T-helper 1 cell treated with Interleukin-12 subunit alpha and Interleukin-12 subunit beta and Interleukin-4 antibody, amounts not matched to agents 30 ng/mL and 1 ng/mL, for 36 hours (primary cell): Measurements from ENCODE around the gene TSHZ2. TPM values are rescaled to one million over a fixed set of nuclear protein-coding genes. Genes with fewer than 3 reads are reported as not detected.

ENCODE experiments used
- intact Hi-C: fragments of 100-400 bp; cut with micrococcal nuclease; formaldehyde crosslinking; loops from one replicate; pipeline ENCODE4 v1.15.1; 2024
- total RNA-seq: library from RNA; stranded (reverse); gene quantifications from 2 replicates; pipeline ENCODE4 v1.2.3, GENCODE V29; 2022

Gene TSHZ2
- 28.4 and 29.4 TPM in 2 replicates for total RNA-seq

GRCh38 chr20:52972190-52972937 is at the start of gene TSHZ2:
Gene TSHZ2, plus strand, starts transcription at chr20:52972358. Its CDS starts 936 bp downstream, at chr20:52973294.
- intact Hi-C loops = loop anchor here (1.0 to 10.0 kb wide), 7 partner anchors 58 to 970 kb away; no protein-coding TSS in a partner anchor

DNA sequence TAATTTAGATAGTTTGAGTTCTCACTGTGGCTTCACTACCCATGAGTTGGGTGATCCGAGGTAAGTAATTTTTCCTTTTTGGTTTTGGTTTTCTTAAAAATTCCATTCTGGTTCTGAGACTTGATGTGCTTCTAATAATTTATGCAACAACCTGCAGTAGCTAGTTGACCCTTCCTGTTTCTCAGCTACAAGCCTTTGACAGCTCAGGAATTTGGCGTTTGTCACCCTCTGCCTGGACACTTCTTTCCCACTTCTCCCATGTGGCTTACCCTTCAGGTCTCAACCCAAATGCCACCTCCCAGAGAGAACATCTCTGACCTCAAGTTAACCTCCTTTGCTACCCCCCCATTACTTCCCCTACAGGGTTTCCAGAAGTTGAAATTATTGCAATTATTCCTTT is 49.7 kb upstream of the TSHZ2 start:
- intact Hi-C loops = no loop called here

DNA sequence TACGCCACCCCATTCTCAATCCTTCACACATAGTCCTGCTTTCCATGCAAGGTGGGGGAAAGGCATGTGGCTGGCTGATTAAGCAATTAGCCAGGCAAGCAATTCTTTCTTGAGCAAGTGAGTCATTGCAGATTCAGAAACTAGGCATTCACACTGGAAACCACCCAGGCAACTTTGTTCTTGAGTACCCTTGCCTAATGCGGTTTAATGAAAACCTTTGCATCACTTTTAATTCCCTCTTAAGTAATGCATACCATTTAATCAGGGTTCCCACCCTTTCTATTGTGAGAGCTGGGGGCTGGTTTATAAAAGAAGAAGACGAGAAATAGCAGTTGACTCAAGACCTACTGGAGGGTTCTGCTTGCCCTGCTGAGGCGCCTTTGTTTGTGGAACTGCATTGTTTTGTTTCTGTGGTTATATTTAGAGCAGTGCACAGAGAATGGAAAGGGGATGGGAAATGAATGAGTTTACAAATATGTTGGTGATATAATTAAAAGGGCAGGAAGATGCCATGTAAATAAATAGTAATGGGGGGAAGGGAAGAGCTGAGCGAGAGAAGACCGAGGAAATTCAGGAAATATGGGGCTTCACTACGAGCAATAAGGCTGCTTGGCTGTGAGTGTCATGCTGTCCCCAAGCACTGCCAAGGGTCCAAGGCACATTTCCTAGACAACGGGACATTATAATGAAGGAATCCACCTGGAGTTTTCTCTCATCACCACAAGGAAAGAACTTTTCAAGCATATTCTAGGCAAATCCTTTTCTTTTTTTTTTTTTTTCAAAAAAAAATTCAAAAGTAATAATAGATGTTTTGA is 48.8 kb upstream of the TSHZ2 start:
- intact Hi-C loops = no loop called here

DNA sequence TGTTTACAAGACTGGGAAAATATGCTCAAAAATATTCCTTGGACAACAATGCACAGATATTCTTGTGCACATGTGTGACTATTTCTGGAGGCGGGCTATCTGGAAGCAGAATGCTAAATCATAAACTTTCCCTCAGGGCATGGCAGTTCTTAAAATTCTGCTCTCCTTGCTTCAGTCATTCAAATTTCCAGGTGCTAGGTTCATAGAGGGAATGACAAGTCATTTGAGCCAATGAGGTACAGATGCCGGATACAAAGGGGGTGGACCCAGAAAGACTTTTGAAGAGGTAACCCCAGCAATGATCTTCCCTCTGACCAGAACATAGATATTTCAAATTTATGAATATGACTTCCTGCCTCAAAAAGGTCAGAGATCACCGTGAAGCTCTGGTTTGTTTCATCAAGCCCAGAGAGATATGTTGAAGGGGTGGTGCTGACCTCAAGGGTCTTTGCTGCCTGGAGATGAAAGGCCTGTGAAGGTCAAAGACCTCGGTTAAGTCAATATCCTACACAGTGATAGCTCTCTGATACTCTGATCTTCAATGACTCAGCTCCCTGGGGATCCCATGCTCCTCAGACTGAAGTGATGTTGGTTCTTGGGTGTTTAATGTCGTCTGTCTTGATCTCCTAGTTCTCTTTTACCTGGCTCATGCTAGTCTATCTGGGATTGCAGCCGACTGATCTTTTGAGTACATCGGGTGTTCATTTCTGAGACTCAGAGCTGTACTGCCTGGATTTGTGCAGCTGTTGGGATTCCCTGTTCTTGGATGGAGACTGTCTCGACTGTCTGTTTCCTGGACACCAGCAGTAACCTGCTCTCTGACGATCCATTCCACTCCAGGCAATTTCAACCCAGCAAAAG is 47.5 kb upstream of the TSHZ2 start:
- intact Hi-C loops = no loop called here

DNA sequence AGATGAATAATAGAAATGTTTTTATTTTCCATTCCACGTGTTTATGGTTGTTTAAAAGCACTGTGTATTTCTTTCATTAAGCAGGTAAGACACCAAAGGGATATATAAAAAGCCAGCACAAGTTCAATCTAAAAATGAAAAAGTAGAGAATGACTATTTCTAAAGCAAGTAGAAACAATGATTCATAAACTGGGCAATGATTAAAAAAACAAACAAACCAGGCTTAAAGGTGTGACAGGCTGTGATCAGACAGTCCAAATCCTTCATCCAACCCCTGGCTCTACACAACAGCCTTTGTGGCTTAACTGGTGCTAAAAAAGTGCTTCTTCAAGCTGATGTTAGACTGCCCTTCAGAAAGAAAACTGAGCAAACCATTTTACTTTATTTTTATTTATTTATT is 45.7 kb upstream of the TSHZ2 start:
- intact Hi-C loops = no loop called here

DNA sequence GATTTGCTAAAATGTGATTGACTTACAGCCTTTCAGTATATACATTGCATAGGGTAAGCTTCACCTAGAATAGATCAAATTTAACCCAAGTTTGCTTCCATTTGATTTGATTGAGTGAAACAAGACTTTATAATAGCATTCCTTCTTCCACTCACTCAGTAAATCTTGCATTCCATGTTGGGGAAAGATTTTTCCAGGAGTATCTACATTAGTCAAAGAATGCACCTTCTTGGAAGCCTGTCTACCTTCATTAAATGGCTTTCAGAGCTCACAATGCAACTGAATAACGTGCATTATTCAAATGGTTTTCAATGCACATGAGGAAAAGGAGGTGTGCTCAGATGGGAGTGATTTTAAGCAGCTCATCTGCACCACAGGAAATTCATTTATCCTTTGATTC is 38.3 kb upstream of the TSHZ2 start:
- intact Hi-C loops = no loop called here

GRCh38 chr20:52936351-52937340 is 35.5 kb upstream of the TSHZ2 start:
- intact Hi-C loops = no loop called here

GRCh38 chr20:52937591-52938100 is 34.5 kb upstream of the TSHZ2 start:
- intact Hi-C loops = no loop called here

GRCh38 chr20:52939141-52939540 is 33.0 kb upstream of the TSHZ2 start:
- intact Hi-C loops = no loop called here

DNA sequence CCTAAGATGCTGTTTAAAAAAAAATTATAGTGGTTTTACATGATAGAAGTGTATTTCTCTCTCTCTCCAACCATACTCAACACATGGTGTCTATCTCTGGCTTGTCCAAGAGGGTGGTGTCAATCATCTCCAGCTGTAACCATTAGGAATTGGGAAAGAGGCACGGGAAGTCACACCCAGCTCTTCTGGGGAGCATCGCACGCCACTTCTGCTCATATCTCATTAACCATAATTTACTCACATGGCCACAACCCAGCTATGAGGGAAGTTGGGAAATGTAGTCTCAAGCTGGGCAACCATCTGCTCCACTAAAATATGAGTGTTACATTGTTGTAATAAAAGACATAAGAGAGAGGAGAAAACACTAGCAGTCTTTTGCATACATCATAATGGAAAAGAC is 30.4 kb upstream of the TSHZ2 start:
- intact Hi-C loops = no loop called here

DNA sequence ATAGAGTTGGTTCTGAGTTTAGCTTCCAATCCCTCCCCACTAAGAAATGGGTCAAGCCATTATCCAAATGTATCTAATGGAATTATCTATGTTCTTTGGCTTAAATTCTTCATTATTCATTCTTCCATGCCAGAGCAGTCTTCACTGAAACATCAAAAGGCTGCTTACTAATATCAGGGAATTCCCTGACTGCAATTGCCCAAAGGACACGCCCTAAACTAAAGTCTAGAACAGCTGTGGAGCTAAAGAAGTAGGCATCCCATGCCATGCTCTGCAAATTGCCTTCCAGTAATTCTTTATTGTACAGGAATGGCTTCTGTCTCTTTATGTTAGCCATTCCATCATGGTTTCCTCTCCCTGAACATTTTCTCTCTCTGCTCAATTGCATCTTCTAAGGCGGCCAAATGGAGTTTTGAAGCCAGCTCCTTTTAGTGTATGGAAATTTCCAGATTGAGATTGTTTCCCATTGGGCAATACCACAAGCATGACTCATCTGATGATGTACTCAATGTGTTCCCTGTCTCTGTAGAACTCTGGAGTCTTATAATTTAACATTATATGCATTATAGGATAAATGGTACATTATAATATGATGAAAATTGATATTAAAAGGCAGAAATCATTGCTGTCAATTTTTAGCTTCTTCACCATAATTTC is 28.8 kb upstream of the TSHZ2 start:
- intact Hi-C loops = no loop called here

DNA sequence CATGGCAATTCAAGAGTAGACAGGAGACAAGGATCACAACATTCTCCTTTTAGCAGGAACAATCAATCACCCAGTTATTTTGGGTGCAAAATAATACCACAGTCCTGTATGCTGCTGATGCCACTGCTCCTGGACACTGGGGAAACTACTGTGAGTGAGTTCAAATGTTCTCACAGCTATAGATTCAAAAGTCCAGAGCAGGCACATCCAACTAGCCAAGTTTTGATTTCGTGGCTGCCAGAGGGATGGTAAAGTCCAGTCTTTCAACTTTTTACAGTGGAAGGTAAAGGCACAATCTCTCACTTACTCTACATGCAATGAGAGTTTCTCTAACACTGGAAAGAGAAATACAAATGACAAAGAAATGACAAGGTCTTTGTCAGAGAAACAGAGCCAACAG is 26.9 kb upstream of the TSHZ2 start:
- intact Hi-C loops = no loop called here

DNA sequence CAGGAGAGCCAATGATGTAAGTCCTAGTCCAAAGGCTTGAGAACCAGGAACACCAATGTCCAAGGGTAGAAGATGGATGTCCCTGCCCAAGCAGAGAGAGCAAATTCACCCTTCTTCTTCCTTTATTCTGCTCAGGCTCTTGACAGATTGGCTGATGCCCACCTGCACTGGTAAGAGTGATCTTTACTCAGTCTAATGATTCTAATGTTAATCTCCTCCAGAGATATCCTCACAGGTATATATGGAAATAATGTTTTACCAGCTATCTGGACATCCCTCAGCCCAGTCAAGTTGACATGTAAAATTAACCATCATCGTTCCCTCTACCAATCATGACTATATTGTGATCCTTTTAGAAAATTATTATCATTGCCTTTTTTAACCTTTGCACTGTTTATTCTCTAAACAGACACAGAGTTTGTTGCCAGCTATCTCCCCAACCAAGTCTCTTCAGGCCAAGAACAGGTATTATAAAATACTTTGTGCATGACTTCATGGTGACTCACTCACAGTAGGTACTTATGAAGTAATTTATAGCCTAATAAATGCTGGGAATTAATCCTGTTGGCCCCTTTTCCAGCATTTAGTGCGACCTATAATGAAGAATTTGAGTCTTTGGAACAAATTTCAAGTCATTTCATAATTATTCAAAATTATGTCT is 26.2 kb upstream of the TSHZ2 start:
- intact Hi-C loops = no loop called here

GRCh38 chr20:52948491-52948890 is 23.7 kb upstream of the TSHZ2 start:
- intact Hi-C loops = no loop called here

- intact Hi-C loops = no loop called here
These were observed 19.1 kb upstream of the TSHZ2 start for GRCh38 chr20:52953020-52953419.

DNA sequence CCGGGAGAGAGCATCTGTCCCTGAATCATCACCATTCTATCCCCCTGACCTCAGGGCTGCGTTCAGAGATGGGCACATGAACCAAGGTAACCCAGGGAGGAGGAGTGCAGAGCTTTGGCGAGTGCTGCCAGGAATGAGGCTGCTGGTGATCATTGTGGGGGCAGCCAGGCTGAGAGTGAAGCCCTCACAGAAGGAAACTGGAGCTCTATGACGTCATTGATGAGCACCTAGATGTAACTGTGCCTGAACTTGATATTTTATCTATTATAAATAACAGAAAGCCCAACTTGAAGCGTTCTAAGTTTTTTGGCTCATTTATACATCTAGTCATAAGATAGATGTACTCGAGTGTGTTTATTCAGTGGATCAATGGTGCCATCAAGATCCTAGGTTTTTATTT is 17.3 kb upstream of the TSHZ2 start:
- intact Hi-C loops = no loop called here

GRCh38 chr20:52958211-52958610 is 13.9 kb upstream of the TSHZ2 start:
- intact Hi-C loops = no loop called here

DNA sequence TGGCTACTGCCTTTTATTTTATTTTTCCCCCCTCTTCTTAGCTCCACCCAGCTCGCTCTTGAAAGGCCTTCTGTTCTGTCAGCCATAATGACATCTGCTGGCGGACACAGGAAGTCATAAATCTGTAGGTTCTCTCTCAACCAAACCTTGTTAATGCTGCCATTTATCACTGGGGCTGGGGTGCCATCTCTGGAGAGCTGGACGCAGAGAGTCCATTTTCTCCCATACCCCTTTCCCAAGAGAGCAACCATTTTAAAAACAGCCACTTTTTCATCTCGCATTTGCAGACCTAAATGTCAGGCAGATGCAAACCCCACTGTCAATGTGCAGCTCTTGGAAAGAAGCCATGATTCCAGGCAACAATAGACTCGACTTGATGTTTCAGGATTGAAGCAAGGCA is 13.0 kb upstream of the TSHZ2 start:
- intact Hi-C loops = no loop called here

GRCh38 chr20:52962183-52962582 is 10.0 kb upstream of the TSHZ2 start:
- intact Hi-C loops = no loop called here
